ENCODE results near the gene ITGB5.

GRCh38 chr3:124752051-124752450 is 135.1 kb downstream of the ITGB5 start:
- TF ChIP-seq CTCF (conservative IDR thresholded peaks at IDR 0.05; ENCODE audit: low read depth, low read length) (no peak), EZH2 (IDR thresholded peaks at IDR 0.05; ENCODE audit: low read length, unreplicated experiment) (no peak)
